GM23338 (cell line): Measurements from ENCODE around the gene ATG7. TPM values are rescaled to one million over a fixed set of nuclear protein-coding genes. Genes with fewer than 3 reads are reported as not detected.

ENCODE experiments used
- CREB1 ChIP-seq: fragments of 250-450 bp; sonication (Bioruptor Pico); IDR thresholded peaks from 2 replicates; pipeline ENCODE4 v1.5.0; 2020; ENCODE audit warnings: low read depth, mild to moderate bottlenecking, moderate library complexity
- CTCF ChIP-seq, 2 experiments: fragments of 200-600 bp in 1 of 2; sonication (generic) in 1 of 2; conservative IDR thresholded peaks; 2 replicates each; pipeline versions ENCODE4 v1.5.1 to v1.6.1; 2016 to 2017; ENCODE audit warnings: antibody characterized with exemption in 2 of 2, low read depth in 2 of 2, mild to moderate bottlenecking in 2 of 2, moderate library complexity in 1 of 2
- ETS1 ChIP-seq: IDR thresholded peaks from 2 replicates; pipeline ENCODE4 v1.6.1; 2016; ENCODE audit warnings: antibody characterized with exemption
- EZH2 ChIP-seq: fragments of 200-600 bp; sonication (generic); IDR thresholded peaks from one replicate; pipeline ENCODE4 v1.8.0; 2017; ENCODE audit warnings: antibody characterized with exemption, mild to moderate bottlenecking, low read depth; ENCODE audit not compliant: unreplicated experiment
- JUNB ChIP-seq: IDR thresholded peaks from one replicate; pipeline ENCODE4 v1.6.1; 2016; ENCODE audit warnings: antibody characterized with exemption; ENCODE audit not compliant: unreplicated experiment
- POLR2AphosphoS5 ChIP-seq: IDR thresholded peaks from 2 replicates; pipeline ENCODE4 v1.6.1; 2016; ENCODE audit warnings: antibody characterized with exemption, low read depth
- ZNF331 ChIP-seq: fragments of 250-450 bp; sonication (Bioruptor Pico); IDR thresholded peaks from 2 replicates; pipeline ENCODE4 v1.5.0; 2020; ENCODE audit warnings: low read depth, mild to moderate bottlenecking, moderate library complexity
- ZNF462 ChIP-seq: fragments of 250-450 bp; sonication (Bioruptor Pico); IDR thresholded peaks from 2 replicates; pipeline ENCODE4 v1.5.0; 2020; ENCODE audit warnings: mild to moderate bottlenecking, moderate library complexity
- polyA plus RNA-seq: library from polyadenylated mRNA; unstranded; fragments of >200 nt; fragmentation: Nextera tagmentation; extraction: Ambion mirVana; gene quantifications from 2 replicates; pipeline ENCODE4 v1.2.1, GENCODE V29; 2016
- total RNA-seq: library from RNA; depleted of rRNA; stranded (reverse); fragments of >200 nt; shearing (Covaris generic); gene quantifications from 2 replicates; pipeline ENCODE4 v1.2.3, GENCODE V29; 2014

The ATG7 gene
- total and polyA plus RNA-seq, 2 experiments from 2014 or later, result 16.2 to 36.7 TPM

- no peak for TF ChIP-seq ZNF462 (CRISPR knock-in tag)
- no peak for TF ChIP-seq CREB1 (CRISPR knock-in tag)
- TF ChIP-seq ETS1, result no peak
- TF ChIP-seq POLR2AphosphoS5, result no peak
- no peak for TF ChIP-seq EZH2
- no peak for TF ChIP-seq CTCF (conservative IDR thresholded peaks at IDR 0.05; ENCODE audit: low read depth in 2 of 2)
- TF ChIP-seq JUNB, result no peak
- TF ChIP-seq ZNF331, result no peak
Observed at GRCh38 chr3:11592445-11593298, 320.5 kb downstream of the ATG7 start (continued).
